IMR-90 (cell line): ENCODE results near the gene LGALS13. TPM values are rescaled to one million over a fixed set of nuclear protein-coding genes. Genes with fewer than 3 reads are reported as not detected.
"Not testable (repeated sequence)": the region's sequence is repeated elsewhere in the genome, so short reads cannot be mapped to it uniquely, and the experiment has no call there.

Source experiments
- ATAC-seq: fragments of 200-7000 bp; cut with Tn5 transposase; 2 replicates; pipeline ENCODE4 v1.9.1; 2020; ENCODE audit warnings: low read depth, mild to moderate bottlenecking, moderate library complexity
- BruUV-seq: library from RNA; stranded (reverse); fragments of 400-500 nt; replicated peaks from 2 replicates; lab custom pipeline; 2021; lab: Mats Ljungman, UMichigan
- CTCF ChIA-PET: fragments of 300-600 bp; formaldehyde crosslinking; extraction: SDS; loops from one replicate; lab custom pipeline; 2021; ENCODE audit warnings: antibody characterized with exemption; lab: Yijun Ruan, JAX
- POLR2A ChIA-PET: fragments of 300-600 bp; sonication (Branson Sonifier 250); formaldehyde crosslinking; loops from one replicate; lab custom pipeline; 2022; ENCODE audit warnings: antibody characterized with exemption; ENCODE audit not compliant: unreplicated experiment; lab: Charles Lee
- DNase-seq: peaks from one replicate; pipeline ENCODE4 v3.0.0; 2013
- H2AFZ ChIP-seq: replicated peaks from 2 replicates; pipeline ENCODE3; 2013; ENCODE audit warnings: low read length, mild to moderate bottlenecking; ENCODE audit not compliant: poor library complexity
- H2AK5ac ChIP-seq: 2 replicates; pipeline ENCODE4 v1.6.1; 2013; ENCODE audit warnings: low read depth, low read length, inconsistent platforms
- H2AK9ac ChIP-seq: replicated peaks from 2 replicates; pipeline ENCODE3; 2013; ENCODE audit warnings: mild to moderate bottlenecking, low read depth, low read length, moderate library complexity; ENCODE audit not compliant: poor library complexity
- H2BK120ac ChIP-seq: 2 replicates; pipeline ENCODE4 v1.6.1; 2013; ENCODE audit warnings: low read depth, low read length, inconsistent platforms
- H2BK15ac ChIP-seq: 3 replicates; pipeline ENCODE4 v1.6.1; 2013; ENCODE audit warnings: low read depth, low read length, inconsistent platforms
- H2BK20ac ChIP-seq: 2 replicates; pipeline ENCODE4 v1.6.1; 2013; ENCODE audit warnings: low read depth, mild to moderate bottlenecking, inconsistent platforms, low read length, moderate library complexity
- H2BK5ac ChIP-seq: 2 replicates; pipeline ENCODE4 v1.6.1; 2013; ENCODE audit warnings: mild to moderate bottlenecking, low read depth, low read length, inconsistent platforms; ENCODE audit not compliant: poor library complexity, severe bottlenecking
- H3K14ac ChIP-seq: replicated peaks from 2 replicates; pipeline ENCODE4 v1.6.1; 2013; ENCODE audit warnings: low read depth, low read length, inconsistent platforms
- H3K18ac ChIP-seq: 2 replicates; pipeline ENCODE4 v1.6.1; 2013; ENCODE audit warnings: low read depth, low read length, control low read depth
- H3K23ac ChIP-seq: 2 replicates; pipeline ENCODE4 v1.6.1; 2013; ENCODE audit warnings: low read depth, low read length, inconsistent platforms
- H3K27ac ChIP-seq: 2 replicates; pipeline ENCODE4 v1.5.1; 2013; ENCODE audit warnings: mild to moderate bottlenecking, control low read depth, low read length; ENCODE audit not compliant: insufficient read depth
- H3K27me3 ChIP-seq: 2 replicates; pipeline ENCODE4 v1.6.1; 2013; ENCODE audit warnings: low read length; ENCODE audit not compliant: control insufficient read depth, insufficient read depth
- H3K36me3 ChIP-seq: 2 replicates; pipeline ENCODE4 v1.6.1; 2013; ENCODE audit warnings: low read length, mixed read lengths; ENCODE audit not compliant: control insufficient read depth, insufficient read depth
- H3K4ac ChIP-seq: 2 replicates; pipeline ENCODE4 v1.6.1; 2013; ENCODE audit warnings: low read depth, low read length, inconsistent platforms
- H3K4me1 ChIP-seq: 2 replicates; pipeline ENCODE4 v1.6.1; 2013; ENCODE audit warnings: low read length, mixed read lengths; ENCODE audit not compliant: control insufficient read depth, insufficient read depth
- H3K4me2 ChIP-seq: 2 replicates; pipeline ENCODE4 v1.6.1; 2013; ENCODE audit warnings: low read depth, mild to moderate bottlenecking, control low read depth, low read length, moderate library complexity
- H3K4me3 ChIP-seq: 2 replicates; pipeline ENCODE4 v1.5.1; 2013; ENCODE audit warnings: low read depth, mild to moderate bottlenecking, control low read depth, low read length, moderate library complexity; ENCODE audit not compliant: insufficient read depth
- H3K56ac ChIP-seq: 2 replicates; pipeline ENCODE4 v1.6.1; 2013; ENCODE audit warnings: low read length, inconsistent platforms; ENCODE audit not compliant: insufficient read depth; ENCODE audit errors: extremely low read depth
- H3K79me1 ChIP-seq, 2 experiments: 2 replicates each; pipeline ENCODE4 v1.6.1; 2013; ENCODE audit warnings: low read length in 2 of 2, inconsistent platforms in 1 of 2, low read depth in 1 of 2
- H3K9ac ChIP-seq: 2 replicates; pipeline ENCODE4 v1.6.1; 2013; ENCODE audit warnings: low read depth, low read length, control low read depth
- H3K9me1 ChIP-seq: 2 replicates; pipeline ENCODE4 v1.6.1; 2013; ENCODE audit warnings: low read length, inconsistent platforms; ENCODE audit not compliant: insufficient read depth
- H3K9me3 ChIP-seq: 2 replicates; pipeline ENCODE4 v1.6.1; 2013; ENCODE audit warnings: low read length; ENCODE audit not compliant: control insufficient read depth, insufficient read depth
- H4K20me1 ChIP-seq: 2 replicates; pipeline ENCODE4 v1.6.1; 2013; ENCODE audit warnings: low read length, inconsistent platforms; ENCODE audit not compliant: insufficient read depth
- H4K5ac ChIP-seq: 2 replicates; pipeline ENCODE4 v1.6.1; 2013; ENCODE audit warnings: mild to moderate bottlenecking, low read depth, low read length, control low read depth
- H4K8ac ChIP-seq, 2 experiments: 2 replicates each; pipeline ENCODE4 v1.6.1; 2013; ENCODE audit warnings: low read depth in 2 of 2, low read length in 2 of 2, control low read depth in 1 of 2, inconsistent platforms in 1 of 2
- H4K91ac ChIP-seq: 2 replicates; pipeline ENCODE4 v1.6.1; 2013; ENCODE audit warnings: low read depth, low read length, inconsistent platforms; ENCODE audit not compliant: insufficient read depth
- WGBS, 2 experiments: methylation state at CpG; one replicate each; pipeline versions ENCODE4 v1.1.5 to v1.1.7; 2013; ENCODE audit warnings: missing lambda C conversion rate in 2 of 2; ENCODE audit not compliant: insufficient read length in 1 of 2; ENCODE audit errors: extremely low coverage in 2 of 2; 5-methylcytosine and 5-hydroxymethylcytosine counted together
- dilution Hi-C: fragments of 300-500 bp; cut with HindIII; formaldehyde crosslinking; loops from one replicate; pipeline ENCODE4 v1.14.3; 2018; ENCODE audit warnings: low sequenced_read_pairs; ENCODE audit not compliant: unreplicated experiment
- in situ Hi-C: fragments of 300-500 bp; cut with MboI; formaldehyde crosslinking; loops from 3 replicates; pipeline ENCODE4 v1.14.3; 2019; ENCODE audit warnings: low sequenced_read_pairs, inconsistent platforms, mixed read lengths
- intact Hi-C: fragments of 100-400 bp; cut with micrococcal nuclease; formaldehyde crosslinking; loops from 2 replicates; pipeline ENCODE4 v1.10.0; 2022
- polyA plus RNA-seq, 3 experiments: library from polyadenylated mRNA; depleted of rRNA; stranded (reverse); fragments of >200 nt; gene quantifications; 2 replicates each; pipeline ENCODE4 v1.2.3, GENCODE V29; 2012; ENCODE audit warnings: low replicate concordance in 1 of 3
- total RNA-seq: library from RNA; depleted of rRNA; stranded (reverse); fragments of >200 nt; gene quantifications from 2 replicates; pipeline ENCODE4 v1.2.3, GENCODE V29; 2012

The LGALS13 gene
- total and polyA plus RNA-seq, 2 of the 4 experiments (the other 2 are of a cell fraction) = not detected

DNA sequence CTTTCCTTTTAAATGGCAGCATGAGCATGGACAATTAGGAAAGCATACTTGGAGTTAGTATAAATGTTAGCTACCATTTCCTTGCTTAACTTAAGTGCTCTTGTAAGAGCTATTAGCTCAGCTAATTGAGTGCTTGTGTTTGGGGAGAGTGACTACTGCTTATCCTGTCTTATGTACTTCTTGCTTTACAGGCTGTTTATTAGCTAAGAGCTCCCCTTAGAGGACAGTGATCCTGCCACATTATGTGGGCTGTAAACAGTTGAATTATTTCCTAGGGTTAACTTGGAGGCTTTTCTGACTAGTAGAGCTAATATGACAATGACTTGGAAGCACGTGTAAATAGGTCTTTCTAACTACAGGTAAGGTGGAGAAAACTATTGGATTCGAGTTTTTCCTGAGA lies 25.3 kb downstream of the LGALS13 start:
- H2AFZ ChIP-seq, H4K8ac ChIP-seq, dilution Hi-C loops, H3K23ac ChIP-seq, H3K9me1 ChIP-seq, H3K56ac ChIP-seq, H2BK20ac ChIP-seq, POLR2A ChIA-PET, H4K91ac ChIP-seq, H3K27ac ChIP-seq, H3K4me1 ChIP-seq, DNase-seq, H2BK5ac ChIP-seq, BruUV-seq, H3K79me1 ChIP-seq, H3K27me3 ChIP-seq, in situ Hi-C loops, ATAC-seq, H3K9ac ChIP-seq, H3K36me3 ChIP-seq, H2BK15ac ChIP-seq, H3K4ac ChIP-seq, intact Hi-C loops, H3K9me3 ChIP-seq, H3K4me3 ChIP-seq, H2BK120ac ChIP-seq, H3K14ac ChIP-seq, H2AK5ac ChIP-seq, H3K4me2 ChIP-seq, CTCF ChIA-PET, H2AK9ac ChIP-seq, H3K18ac ChIP-seq, H4K20me1 ChIP-seq, H4K5ac ChIP-seq: not testable (repeated sequence)
- no CpG with 5 or more reads among the region's 2 CpGs for WGBS, 2 experiments
